NCI-H2227 treated with DMSO at 0.1 percent for 48 hours (cell line): Measurements from ENCODE around the gene PFDN2.
"Not testable (repeated sequence)": the region's sequence is repeated elsewhere in the genome, so short reads cannot be mapped to it uniquely, and the experiment has no call there.

Experiments used
- DNase-seq: peaks from one replicate; lab custom pipeline; 2025; lab: John Stamatoyannopoulos, UW

Gene PFDN2

DNA sequence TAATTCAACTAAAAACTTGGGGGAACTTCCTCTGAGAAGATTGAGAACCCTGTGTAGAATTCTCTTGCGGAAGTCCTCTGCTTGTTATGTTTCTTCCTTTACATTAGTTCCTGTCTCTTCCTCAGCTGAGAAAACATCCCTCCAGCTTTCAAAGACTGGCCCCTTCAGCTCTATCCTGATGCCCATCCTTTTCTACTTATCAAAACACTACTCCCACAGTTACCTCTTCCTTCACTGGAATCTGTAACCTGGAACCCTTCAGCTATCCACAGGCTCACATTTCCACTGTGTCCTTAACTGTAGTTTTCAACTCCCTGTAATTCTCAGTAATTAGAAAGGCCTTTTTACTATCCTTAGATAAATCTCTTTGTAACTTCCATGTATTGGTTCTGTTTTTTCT lies 20.6 kb upstream of the PFDN2 start:
- DNase-seq: no peak

DNA sequence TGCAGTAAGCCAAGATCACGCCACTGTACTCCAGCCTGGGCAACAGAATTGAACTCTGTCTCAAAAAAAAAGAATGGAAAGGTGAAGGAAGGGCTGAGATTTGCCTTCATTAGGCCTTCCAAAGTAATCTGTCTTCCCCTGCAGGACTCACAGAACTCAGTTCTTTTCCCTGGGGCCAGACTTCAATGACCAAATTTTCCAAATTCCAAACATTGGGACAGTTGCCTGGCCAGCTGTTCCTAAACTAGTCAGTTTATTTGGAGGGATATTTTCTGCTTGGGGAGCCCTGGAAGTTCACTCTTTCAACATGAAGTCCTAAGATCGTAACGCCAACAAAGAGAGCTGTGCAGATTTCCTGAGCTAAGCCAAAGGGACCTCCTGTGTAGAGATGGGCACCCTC lies 20.0 kb upstream of the PFDN2 start:
- DNase-seq: no peak

DNA sequence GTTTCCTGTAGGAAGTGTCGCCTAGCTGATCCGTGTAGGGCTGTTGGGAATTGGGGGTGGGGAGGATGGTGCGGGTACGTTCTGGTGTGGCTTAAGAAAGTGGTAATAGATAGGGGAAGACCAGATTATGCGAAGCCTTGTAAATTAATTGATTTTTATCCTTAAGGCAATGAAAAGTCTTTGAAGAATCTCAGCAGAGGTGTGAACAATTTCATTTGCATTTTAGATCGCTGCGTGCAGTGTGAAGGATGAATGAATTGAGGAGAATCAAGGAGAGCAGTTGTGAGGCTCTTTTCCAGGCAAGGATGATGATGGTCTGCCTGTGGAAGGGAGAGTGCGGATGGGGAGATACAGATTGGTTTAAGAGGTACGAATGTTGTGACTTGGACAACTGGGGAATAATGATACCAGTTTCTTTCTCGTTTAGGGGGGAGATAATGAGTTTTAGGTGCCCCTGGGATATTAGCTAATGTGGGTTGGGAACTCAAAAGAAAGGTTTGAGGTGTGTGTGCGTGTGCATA lies 15.4 kb upstream of the PFDN2 start:
- DNase-seq: peak; percentile 61

DNA sequence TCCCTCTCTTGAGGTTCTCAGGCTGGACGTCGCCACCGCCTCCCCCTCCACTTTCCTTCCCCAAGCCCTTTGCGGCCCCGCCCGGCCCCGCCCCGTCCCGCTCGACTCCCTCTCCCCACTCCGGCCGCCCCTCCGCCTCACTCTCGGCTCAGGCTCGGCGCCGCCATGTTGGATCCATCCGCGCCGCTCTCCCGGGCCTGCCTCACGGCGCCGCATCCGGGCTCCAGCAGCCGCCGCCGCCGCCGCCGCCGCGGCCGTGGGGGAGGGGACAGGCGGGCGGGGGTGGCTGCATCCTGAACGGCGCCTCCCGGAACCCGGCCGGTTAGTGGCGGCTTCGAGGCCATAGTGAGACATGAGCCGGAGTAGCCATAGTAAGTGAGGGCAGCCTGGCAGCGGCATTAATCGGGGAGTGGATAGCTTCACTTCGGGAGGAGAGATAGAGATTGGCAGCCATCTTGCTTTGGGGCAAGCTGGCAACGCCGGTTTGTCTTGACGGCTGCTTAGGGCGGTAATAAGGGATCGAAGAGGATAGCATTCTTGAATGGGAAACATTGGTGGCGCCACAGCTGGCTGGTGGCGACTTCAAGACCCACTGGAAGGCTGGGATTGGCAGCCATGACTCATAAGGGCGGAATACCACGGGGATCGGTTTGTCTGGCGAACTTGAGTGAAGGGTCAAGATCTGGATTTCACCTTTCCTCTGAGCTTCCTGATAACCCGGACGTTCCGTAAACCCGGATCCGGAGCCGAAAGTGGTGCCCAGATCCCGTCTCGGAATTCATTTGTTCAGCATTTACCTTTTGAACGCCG lies 14.8 kb upstream of the PFDN2 start, which contains the start of gene DEDD:
Gene DEDD (minus strand): TSS at position 258 of the 810 bp plus-strand sequence. CDS start 8,205 bp downstream, outside the sequence.
- peak; percentile 98 for DNase-seq

DNA sequence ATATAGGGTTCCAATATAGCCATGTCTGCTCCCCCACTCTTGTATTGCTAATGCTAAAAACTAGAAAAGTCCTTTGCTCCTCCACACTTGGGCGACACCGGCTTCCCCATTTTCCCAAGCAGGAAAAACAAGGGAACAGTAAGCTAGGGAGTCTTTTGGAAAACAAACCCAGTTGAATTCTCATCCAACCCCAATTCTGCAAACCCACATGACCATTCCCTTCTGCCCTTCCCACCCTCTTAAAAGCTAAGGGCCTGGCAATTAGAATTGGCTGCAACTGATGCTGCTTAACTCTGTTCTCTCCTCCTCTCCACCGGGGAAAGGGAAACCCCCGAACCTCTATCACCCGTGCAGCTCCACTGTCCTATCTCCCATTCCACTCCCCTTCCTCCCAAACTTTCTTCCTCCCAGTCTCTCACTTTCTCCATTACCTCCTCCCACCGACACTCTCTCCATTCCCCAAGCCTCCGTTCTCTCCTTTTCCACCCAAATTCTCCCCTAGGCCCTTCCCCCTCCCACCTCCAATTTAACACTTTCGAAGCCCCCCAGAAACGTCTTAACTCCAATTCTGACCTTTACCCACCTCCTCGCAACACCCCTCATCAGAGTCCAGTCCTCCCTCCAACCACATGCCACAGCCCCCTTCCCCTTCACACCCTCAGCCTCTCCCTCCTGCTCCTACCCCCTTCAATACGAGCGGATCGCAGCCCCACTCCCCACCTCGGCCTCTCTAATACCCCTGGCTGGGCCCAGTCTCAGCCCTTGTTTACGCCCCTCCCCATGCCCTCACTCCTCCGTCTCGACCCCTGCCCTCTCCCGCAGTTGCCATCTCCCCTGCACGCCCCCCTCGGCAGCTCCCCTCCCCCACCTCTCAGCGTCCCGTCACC lies 13.9 kb upstream of the PFDN2 start:
- peak; percentile 19 for DNase-seq

DNA sequence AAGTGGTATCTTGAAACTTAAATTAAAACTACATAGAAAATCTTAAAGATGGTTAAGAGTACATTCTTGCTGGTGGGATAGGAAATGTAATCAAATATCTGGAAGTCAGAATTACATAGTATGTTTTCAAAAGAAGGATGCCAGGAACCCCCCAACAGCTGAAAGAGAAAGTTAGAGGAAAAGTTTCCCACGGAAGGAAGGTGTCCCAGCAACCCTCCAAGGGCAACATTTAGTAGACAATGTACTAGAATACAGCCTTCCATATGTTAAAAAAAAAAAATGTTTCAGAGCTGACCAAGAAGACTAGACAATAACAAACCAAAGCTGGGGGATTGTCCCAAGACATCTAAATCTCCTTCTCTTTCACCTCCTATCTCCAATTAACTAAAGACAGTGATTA lies 12.4 kb upstream of the PFDN2 start:
- no peak for DNase-seq

DNA sequence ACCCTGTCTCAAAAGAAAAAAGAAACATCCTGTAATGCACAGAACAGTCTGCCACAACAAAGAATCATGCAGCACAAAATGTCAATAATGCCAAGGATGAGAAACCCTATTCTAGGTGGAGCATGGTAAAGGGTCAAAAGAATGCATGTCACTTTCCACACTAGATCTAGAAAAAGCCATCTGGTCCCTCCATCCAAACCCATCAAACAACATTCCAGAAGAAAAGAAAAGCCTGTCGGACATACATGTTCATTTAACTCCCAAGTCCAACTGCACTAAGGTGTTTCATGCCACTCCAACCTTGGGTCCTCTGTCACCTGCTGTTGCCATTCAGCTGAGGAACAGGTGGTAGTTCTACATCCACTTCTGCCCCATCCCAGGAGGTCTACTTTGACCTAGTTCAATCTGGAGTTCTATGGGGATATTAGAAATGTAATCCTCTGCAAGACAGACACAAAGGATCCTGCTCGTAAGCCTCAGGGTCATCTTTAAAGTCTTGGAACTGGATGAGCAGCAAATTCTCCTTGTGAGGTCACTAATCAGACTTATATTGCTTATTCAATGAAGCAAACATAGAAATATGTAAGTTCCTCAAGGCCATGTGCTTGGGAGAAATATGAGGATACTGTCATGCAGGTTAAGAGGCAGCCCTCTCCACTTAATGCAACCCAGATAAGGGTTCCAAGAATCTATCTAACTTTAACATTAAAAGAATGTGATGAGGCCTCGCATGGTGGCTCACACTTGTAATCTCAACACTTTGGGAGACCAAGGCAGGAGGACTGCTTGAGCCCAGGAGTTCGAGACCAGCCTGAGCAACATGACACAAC lies 11.0 kb upstream of the PFDN2 start:
- no peak for DNase-seq

DNA sequence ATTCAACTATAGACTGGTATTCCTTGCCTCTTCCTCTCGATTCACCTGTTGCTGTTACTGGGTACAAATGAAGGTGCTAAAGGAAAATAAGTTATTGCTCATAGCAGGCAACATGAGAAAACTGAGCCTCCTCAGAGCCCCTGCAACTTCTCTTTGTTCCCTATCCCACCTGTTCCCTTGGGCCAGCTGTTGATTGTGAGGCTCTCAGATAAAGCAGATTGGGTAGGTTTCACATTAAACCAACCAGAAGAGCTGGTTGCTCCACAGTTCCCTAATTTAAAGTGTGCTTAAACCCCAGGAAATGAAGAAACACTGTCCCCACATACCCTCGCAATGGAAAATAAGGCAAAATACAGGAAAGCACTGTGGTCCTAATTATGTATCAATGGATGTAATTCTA lies 9.8 kb upstream of the PFDN2 start:
- DNase-seq: no peak

DNA sequence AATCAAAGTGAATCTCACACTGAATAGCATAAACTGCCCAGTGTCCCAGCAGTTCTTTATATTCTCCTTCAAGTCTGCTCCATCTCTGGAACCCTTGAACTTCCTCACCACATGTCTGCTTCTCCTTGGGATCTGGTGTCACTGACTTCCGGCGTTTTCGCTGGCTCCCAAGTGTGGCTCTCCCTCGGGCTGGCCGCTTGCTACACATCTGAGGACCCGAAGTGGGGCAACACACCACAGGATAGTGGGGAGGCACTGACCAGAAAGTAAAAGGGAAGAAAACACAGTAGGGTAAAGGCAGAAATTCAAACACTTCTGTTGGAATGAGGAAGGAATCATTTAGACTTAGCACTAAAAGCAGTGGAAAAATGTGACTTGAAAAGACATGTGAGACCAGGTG lies 5.1 kb upstream of the PFDN2 start:
- DNase-seq: no peak

DNA sequence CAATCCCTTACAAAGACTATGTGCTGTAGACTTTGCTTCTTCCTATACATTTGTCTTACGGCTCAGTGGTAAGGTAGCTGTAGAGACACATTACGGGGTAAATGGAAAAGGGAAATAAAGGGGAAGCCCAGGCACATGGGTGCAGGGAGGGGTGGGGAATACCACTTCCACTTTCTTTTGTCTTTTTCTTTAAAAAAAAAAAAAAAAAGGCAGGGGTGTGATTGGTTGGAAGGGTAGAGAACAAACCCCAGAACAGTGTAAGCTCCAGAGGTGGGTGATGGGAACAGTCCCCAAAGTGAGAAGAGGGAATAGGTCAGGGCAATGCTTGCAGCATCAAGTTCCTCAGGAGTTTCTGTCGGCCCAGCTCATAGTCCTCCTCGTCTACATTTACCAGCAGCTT lies 4.0 kb upstream of the PFDN2 start:
- DNase-seq: no peak

DNA sequence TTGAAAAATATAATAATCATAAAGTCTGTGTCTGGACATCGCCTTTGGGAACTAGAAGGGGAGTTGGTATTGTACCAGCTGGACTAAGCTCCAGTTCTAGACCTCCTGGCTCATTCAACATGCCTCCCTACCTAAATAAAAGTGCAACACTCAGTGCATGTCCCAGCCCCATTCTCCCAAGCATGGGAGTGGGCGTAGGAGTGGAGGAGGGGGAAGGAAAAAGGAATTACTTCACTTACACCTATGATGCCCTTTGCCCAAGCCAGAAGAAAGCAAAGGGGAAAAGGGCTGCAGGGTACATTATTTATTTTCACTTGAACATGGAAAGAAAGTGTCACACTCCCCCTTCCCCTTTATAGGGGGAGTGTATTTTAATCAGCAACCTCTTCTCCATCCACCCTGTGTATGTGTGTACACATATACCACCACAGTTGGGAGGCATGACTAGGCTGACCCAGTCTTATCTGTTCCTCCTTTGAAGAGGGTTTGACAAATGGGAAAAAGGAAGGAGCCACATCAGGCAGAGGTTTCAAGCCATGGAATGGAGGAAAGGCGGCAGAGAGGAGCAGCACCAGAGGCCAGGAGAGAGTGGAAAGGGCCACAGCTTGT lies 3.3 kb upstream of the PFDN2 start:
- no peak for DNase-seq

DNA sequence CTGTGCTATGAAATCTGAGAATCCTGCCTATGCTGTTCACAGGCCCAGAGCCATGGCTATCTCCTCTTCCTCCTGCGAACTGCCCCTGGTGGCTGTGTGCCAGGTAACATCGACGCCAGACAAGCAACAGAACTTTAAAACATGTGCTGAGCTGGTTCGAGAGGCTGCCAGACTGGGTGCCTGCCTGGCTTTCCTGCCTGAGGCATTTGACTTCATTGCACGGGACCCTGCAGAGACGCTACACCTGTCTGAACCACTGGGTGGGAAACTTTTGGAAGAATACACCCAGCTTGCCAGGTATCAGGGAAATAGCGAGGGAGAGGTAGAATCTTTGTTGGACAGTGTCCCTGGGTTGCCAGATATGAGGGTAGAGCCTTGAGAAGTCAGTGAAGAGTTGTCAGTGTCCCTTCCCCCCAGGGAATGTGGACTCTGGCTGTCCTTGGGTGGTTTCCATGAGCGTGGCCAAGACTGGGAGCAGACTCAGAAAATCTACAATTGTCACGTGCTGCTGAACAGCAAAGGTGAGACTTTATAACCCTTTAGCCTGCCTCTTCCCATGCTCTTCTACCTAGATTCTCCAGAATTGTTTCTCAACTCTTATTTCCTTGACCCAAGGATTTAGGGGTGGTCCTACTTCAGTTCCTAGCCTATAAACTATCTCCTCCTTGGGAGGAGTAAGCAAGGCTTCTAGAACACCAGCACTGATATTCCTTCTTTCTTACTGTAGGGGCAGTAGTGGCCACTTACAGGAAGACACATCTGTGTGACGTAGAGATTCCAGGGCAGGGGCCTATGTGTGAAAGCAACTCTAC lies 1.5 kb upstream of the PFDN2 start:
- DNase-seq: peak; percentile 32

DNA sequence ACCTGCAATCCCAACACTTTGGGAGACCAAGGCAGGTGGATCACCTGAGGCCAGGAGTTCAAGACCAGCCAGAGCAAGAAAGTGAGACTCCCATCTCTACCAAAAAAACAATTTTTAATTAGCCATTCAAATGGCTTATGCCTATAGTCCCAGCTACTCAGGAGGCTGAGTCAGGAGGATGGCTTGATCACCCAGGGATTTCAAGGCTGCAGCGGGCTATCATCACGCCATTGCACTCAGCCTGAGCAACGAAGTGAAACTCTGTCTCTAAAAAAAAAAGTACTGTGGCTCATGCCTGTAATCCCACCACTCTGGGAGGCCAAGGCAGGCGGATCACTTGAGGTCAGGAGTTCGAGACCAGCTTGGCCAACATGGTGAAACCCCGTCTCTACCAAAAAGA lies 1.9 kb downstream of the PFDN2 start:
- DNase-seq: not testable (repeated sequence)

DNA sequence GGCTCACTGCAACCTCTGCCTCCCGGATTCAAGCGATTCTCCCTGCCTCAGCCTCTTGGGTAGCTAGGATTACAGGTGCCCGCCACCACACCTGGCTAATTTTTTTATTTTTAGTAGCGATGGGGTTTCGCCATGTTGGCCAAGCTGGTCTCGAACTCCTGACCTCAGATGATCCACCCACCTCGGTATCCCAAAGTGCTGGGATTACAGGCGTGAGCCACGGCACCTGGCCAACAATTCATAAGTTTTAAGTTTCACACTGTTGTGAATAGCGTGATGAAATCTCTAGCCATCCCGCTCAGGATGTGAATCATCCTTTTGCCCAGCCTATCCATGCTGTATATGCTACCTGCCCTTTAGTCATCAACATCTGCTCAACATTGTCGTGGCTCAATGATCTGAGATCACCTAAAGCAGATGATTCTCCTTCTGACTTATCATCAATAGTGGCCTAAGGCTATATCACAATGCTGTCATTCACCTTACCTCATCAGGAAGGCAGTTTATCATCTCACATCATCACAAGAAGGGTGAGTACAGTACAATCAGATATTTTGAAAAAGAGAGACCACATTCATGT lies 2.6 kb downstream of the PFDN2 start:
- no peak for DNase-seq

DNA sequence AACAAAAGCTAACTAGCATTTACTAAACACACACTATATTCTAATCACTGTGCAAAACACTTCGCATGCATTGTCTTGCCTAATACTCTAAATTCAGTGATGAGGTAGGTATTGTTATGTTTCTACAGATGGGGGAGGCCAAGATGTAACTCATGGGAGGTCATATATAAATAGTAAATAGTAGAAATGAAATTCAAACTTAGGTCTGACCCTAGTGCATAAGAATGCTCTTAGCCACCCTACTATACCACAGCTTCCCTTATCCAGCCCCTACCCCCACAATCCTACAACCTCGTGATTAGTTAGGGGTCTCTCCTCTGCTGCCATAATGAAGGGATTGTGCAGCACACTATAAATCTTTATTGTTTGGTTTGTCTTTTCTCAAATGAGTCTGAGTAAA lies 3.3 kb downstream of the PFDN2 start:
- DNase-seq: no peak

DNA sequence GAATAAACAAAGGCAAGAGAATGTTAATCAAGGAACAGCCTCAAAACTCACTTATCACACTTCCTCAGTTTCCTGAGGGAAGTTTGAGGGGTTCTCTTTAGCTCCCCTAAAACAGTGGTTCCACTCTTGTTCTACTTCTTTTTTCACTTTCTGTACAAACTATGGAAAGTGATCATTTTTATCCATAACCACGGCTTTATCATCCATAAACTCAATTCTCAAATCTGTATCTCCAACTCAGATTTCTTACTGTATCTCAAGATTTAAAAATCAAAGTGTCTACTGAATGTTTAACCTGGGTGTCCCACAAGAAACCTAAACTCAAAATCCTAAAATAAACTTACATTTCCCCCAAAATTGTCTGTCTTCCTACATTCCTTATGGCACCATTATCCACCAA lies 3.9 kb downstream of the PFDN2 start:
- DNase-seq: no peak

DNA sequence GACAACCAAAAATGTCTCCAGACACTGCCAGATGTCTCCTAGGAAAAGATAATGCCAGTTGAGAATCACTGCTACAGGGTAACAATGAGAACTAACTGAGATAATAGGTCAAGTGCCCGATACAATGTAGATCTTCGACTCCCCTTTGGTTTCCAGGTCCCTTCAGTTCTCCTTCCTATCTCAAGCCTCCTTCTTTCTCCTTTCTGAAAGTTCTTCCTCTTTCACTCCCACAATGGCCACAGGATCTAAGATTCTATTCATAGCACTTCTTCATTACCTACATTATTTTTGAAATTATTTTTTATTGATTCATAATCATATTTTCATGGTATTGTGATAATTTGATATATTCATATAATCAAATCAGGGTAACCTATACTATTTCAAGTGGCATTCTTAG lies 6.3 kb downstream of the PFDN2 start:
- DNase-seq: no peak

DNA sequence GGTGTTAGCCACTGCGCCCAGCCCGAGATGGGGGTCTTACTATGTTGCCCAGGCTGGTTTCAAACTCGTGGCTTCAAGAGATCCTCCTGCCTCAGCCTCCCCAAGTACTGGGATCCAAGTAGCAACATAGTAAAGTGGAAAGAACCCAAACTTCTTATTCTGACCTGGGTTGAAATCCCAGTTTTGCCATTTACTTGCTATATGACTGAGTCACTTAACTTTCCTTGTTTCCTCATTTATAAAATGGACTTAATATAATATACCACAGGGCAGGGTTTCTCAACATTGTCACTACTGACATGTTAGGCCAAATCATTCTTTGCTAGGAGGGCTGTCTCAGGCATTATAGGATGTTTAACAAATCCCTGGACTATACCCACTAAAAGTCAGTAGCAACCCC lies 6.7 kb downstream of the PFDN2 start:
- DNase-seq: no peak

DNA sequence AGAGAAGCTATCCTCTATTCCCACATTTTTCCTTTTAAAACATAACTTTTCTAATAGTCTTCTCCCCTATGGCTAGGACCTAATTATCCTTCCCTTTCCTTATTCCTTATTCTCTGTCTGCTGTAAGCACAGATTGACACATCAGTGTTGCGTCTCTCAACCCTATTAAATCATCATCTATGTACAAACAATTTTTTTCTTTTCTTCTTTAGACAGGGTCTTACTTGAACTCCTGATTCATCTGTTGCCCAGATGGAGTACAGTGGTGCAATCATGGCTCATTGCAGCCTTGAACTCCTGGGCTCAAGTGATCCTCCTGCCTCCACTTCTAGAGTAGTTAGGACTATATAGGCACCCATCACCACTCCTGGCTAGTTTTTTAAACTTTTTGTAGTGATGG lies 11.4 kb downstream of the PFDN2 start:
- no peak for DNase-seq

DNA sequence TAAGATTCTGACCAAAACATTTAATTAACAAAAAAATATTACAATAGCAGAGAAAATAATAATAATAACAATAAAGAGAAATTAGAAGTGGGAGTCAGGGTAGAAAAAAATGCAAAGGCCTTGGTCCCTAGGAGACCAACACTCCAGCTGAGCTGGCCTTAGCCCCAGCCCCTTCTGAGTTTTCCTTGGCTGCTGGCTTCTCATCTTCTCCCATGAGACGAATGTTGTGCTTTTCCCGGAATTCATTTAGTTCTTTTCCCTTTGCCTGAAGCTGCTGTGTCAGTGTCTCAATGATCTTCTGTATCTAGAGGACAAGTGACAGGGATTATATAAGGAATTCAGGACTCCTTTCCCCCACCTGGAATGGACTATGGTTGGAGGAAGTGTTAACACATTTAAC lies 17.3 kb downstream of the PFDN2 start:
- no peak for DNase-seq
